Measurements from ENCODE around the gene TIMM17B.

The TIMM17B gene

GRCh38 chrX:48897625-48898306, at the start of gene TIMM17B, which contains the start of gene PQBP1:
Gene TIMM17B, minus strand, starts transcription at chrX:48897768. Its CDS starts 19 bp downstream, at chrX:48897749.
Gene PQBP1, plus strand, starts transcription at chrX:48897930. Its CDS starts 580 bp downstream, at chrX:48898510.
- DNase-seq (ENCODE audit: low read depth) = peak; percentile 95

GRCh38 chrX:48945517-48946348, 48.2 kb upstream of the TIMM17B start:
- DNase-seq (ENCODE audit: low read depth) = peak; percentile 62

GRCh38 chrX:48942895-48943294, 45.3 kb upstream of the TIMM17B start:
- no peak for DNase-seq (ENCODE audit: low read depth)

GRCh38 chrX:48940404-48940955, 42.9 kb upstream of the TIMM17B start:
- no peak for DNase-seq (ENCODE audit: low read depth)

GRCh38 chrX:48939524-48940228, 42.1 kb upstream of the TIMM17B start:
- no peak for DNase-seq (ENCODE audit: low read depth)

- no peak for DNase-seq (ENCODE audit: low read depth)
Measured at GRCh38 chrX:48938721-48939425, 41.3 kb upstream of the TIMM17B start.

GRCh38 chrX:48937054-48937907, 39.7 kb upstream of the TIMM17B start:
- DNase-seq (ENCODE audit: low read depth) = peak; percentile 3

GRCh38 chrX:48936429-48937053, 39.0 kb upstream of the TIMM17B start:
- DNase-seq (ENCODE audit: low read depth) = no peak

- no peak for DNase-seq (ENCODE audit: low read depth)
Measured at GRCh38 chrX:48935301-48935670, 37.7 kb upstream of the TIMM17B start.

- DNase-seq (ENCODE audit: low read depth) = no peak
Measured at GRCh38 chrX:48934581-48935300, 37.2 kb upstream of the TIMM17B start.

GRCh38 chrX:48933757-48934156, 36.2 kb upstream of the TIMM17B start:
- no peak for DNase-seq (ENCODE audit: low read depth)

- DNase-seq (ENCODE audit: low read depth) = no peak
Measured at GRCh38 chrX:48927736-48928382, 30.3 kb upstream of the TIMM17B start.

GRCh38 chrX:48927123-48927522, 29.6 kb upstream of the TIMM17B start:
- no peak for DNase-seq (ENCODE audit: low read depth)

- no peak for DNase-seq (ENCODE audit: low read depth)
Measured at GRCh38 chrX:48924270-48924669, 26.7 kb upstream of the TIMM17B start.

GRCh38 chrX:48923771-48924170, 26.2 kb upstream of the TIMM17B start:
- no peak for DNase-seq (ENCODE audit: low read depth)

- DNase-seq (ENCODE audit: low read depth) = no peak
Measured at GRCh38 chrX:48920718-48921104, 23.1 kb upstream of the TIMM17B start.

- DNase-seq (ENCODE audit: low read depth) = no peak
Measured at GRCh38 chrX:48919947-48920717, 22.6 kb upstream of the TIMM17B start.

GRCh38 chrX:48919360-48919841, 21.8 kb upstream of the TIMM17B start:
- DNase-seq (ENCODE audit: low read depth) = peak; percentile 45
